ENCODE results near the gene PIP5KL1.

DNA sequence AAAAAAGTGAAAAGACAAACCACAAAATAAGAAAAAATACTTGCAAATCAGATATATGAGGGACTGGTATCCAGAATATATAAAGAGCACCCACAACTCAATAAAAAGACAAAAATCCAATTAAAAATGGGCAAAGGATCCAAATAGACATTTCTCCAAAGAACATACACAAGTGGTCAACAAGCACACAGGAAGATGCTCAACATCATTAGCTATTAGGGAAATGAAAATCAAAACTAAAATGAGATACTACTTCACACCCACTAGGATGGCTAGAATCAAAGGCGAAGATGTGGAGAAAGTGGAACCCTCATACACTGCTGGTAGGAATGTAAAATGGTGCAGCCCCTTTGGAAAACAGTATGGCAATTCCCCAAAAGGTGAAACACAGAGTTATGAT is 28.2 kb upstream of the PIP5KL1 start:
- TF ChIP-seq, protein P1, sequence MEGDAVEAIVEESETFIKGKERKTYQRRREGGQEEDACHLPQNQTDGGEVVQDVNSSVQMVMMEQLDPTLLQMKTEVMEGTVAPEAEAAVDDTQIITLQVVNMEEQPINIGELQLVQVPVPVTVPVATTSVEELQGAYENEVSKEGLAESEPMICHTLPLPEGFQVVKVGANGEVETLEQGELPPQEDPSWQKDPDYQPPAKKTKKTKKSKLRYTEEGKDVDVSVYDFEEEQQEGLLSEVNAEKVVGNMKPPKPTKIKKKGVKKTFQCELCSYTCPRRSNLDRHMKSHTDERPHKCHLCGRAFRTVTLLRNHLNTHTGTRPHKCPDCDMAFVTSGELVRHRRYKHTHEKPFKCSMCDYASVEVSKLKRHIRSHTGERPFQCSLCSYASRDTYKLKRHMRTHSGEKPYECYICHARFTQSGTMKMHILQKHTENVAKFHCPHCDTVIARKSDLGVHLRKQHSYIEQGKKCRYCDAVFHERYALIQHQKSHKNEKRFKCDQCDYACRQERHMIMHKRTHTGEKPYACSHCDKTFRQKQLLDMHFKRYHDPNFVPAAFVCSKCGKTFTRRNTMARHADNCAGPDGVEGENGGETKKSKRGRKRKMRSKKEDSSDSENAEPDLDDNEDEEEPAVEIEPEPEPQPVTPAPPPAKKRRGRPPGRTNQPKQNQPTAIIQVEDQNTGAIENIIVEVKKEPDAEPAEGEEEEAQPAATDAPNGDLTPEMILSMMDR (IDR thresholded peaks at IDR 0.05; ENCODE audit: insufficient read depth, low read length, poor library complexity, severe bottlenecking) = no peak
- no peak for TF ChIP-seq EZH2phosphoT487 (conservative IDR thresholded peaks at IDR 0.05; ENCODE audit: low read length)
